A549 (cell line): ENCODE measurements around the gene EML5.

Experiments used
- CBX8 ChIP-seq: fragments of 200-600 bp; sonication (generic); IDR thresholded peaks from 2 replicates; pipeline ENCODE4 v1.6.1; 2016
- EP300 ChIP-seq, 2 experiments: fragments of >200 bp; sonication (Bioruptor Twin); formaldehyde crosslinking; IDR thresholded peaks; 2 replicates in 1 of 2; 3 replicates in 1 of 2; pipeline ENCODE4 v1.6.1; 2016 to 2017
- RCOR1 ChIP-seq: fragments of 150-350 bp; IDR thresholded peaks from 2 replicates; pipeline ENCODE4 v1.6.1; 2014; ENCODE audit warnings: antibody characterized with exemption, low read length, low read depth

GRCh38 chr14:88834883-88835431 lies 42.2 kb upstream of the EML5 start:
- TF ChIP-seq EP300 (IDR thresholded peaks at IDR 0.05) (no peak), CBX8 (no peak), RCOR1 (no peak)
